Smooth muscle cell (in vitro differentiated cells): Measurements from ENCODE around the gene KRTAP10-4. TPM values are rescaled to one million over a fixed set of nuclear protein-coding genes. Genes with fewer than 3 reads are reported as not detected.
"Not testable (repeated sequence)": the region's sequence is repeated elsewhere in the genome, so short reads cannot be mapped to it uniquely, and the experiment has no call there.

ENCODE experiments used
- DNase-seq: peaks from one replicate; lab custom pipeline; 2025; ENCODE audit not compliant: unreplicated experiment; lab: John Stamatoyannopoulos, UW
- H2AFZ ChIP-seq: fragments of 200-600 bp; sonication (generic); 2 replicates; pipeline ENCODE4 v1.6.0; 2016; ENCODE audit warnings: antibody characterized with exemption, low read depth, mild to moderate bottlenecking
- H3F3A ChIP-seq: fragments of 200-600 bp; sonication (generic); 2 replicates; pipeline ENCODE4 v1.6.0; 2017; ENCODE audit warnings: antibody characterized with exemption, low read depth
- H3K27ac ChIP-seq: fragments of 200-600 bp; sonication (generic); 2 replicates; pipeline ENCODE4 v1.5.1; 2016; ENCODE audit warnings: low read depth, mild to moderate bottlenecking
- H3K27me3 ChIP-seq: fragments of 200-600 bp; sonication (generic); 2 replicates; pipeline ENCODE4 v1.6.1; 2016; ENCODE audit warnings: low read depth, mild to moderate bottlenecking
- H3K36me3 ChIP-seq: fragments of 200-600 bp; sonication (generic); 2 replicates; pipeline ENCODE4 v1.5.1; 2016; ENCODE audit warnings: low read depth
- H3K4me1 ChIP-seq: fragments of 200-600 bp; sonication (generic); 2 replicates; pipeline ENCODE4 v1.5.1; 2016; ENCODE audit warnings: low read depth
- H3K4me2 ChIP-seq: fragments of 200-600 bp; sonication (generic); 2 replicates; pipeline ENCODE4 v1.6.0; 2016; ENCODE audit warnings: mild to moderate bottlenecking
- H3K4me3 ChIP-seq: fragments of 200-600 bp; sonication (generic); 2 replicates; pipeline ENCODE4 v1.5.1; 2016; ENCODE audit warnings: mild to moderate bottlenecking
- H3K79me2 ChIP-seq: fragments of 200-600 bp; sonication (generic); 2 replicates; pipeline ENCODE4 v1.6.0; 2016; ENCODE audit warnings: low read depth, mild to moderate bottlenecking
- H3K9ac ChIP-seq: fragments of 200-600 bp; sonication (generic); 2 replicates; pipeline ENCODE4 v1.6.0; 2016; ENCODE audit warnings: low read depth
- H3K9me3 ChIP-seq: fragments of 200-600 bp; sonication (generic); replicated peaks from 2 replicates; pipeline ENCODE4 v1.5.1; 2016; ENCODE audit warnings: low read depth
- H4K20me1 ChIP-seq: fragments of 200-600 bp; sonication (generic); 2 replicates; pipeline ENCODE4 v1.6.0; 2016; ENCODE audit warnings: low read depth
- CTCF ChIP-seq: fragments of 200-600 bp; sonication (generic); IDR thresholded peaks from 2 replicates; pipeline ENCODE4 v1.5.1; 2017; ENCODE audit warnings: borderline replicate concordance, mild to moderate bottlenecking, antibody characterized with exemption; ENCODE audit not compliant: insufficient read depth, poor library complexity, severe bottlenecking
- WGBS: methylation state at CpG from one replicate; pipeline ENCODE4 v1.1.7; 2016; ENCODE audit warnings: low lambda C conversion rate; 5-methylcytosine and 5-hydroxymethylcytosine counted together
- polyA plus RNA-seq: library from polyadenylated mRNA; unstranded; fragments of >200 nt; fragmentation: Nextera tagmentation; extraction: Ambion mirVana; gene quantifications from 2 replicates; pipeline ENCODE4 v1.2.1, GENCODE V29; 2016
- total RNA-seq: library from RNA; depleted of rRNA; stranded (reverse); fragments of >200 nt; gene quantifications from 2 replicates; pipeline ENCODE4 v1.2.3, GENCODE V29; 2014

KRTAP10-4 gene
- total and polyA plus RNA-seq, 2 experiments from 2014 or later = not detected

- TF ChIP-seq CTCF = no peak
- no peak overlapping the region for H3K9ac ChIP-seq
- H3K4me2 ChIP-seq = no peak overlapping the region
- no peaks in the 10 kb centered on the region for H4K20me1 ChIP-seq
- DNase-seq = no peak
- H3K9me3 ChIP-seq = no peaks in the 10 kb centered on the region
- H2AFZ ChIP-seq = no peak overlapping the region
- peaks cover 3% of the 10 kb centered on the region for H3F3A ChIP-seq
- H3K36me3 ChIP-seq = no peaks in the 10 kb centered on the region
- H3K27ac ChIP-seq = no peak overlapping the region
- WGBS = 88% methylated on average over 8 of the region's 8 CpGs
- H3K4me1 ChIP-seq = peaks cover 13% of the 10 kb centered on the region
- no peaks in the 10 kb centered on the region for H3K27me3 ChIP-seq
- no peaks in the 10 kb centered on the region for H3K79me2 ChIP-seq
- no peak overlapping the region for H3K4me3 ChIP-seq
Observed at GRCh38 chr21:44599264-44600029, 25.9 kb downstream of the KRTAP10-4 start.

- H3K4me1 ChIP-seq = peaks cover 13% of the 10 kb centered on the region
- 95% methylated on average over 23 of the region's 23 CpGs for WGBS
Observed at GRCh38 chr21:44600118-44600978, 26.8 kb downstream of the KRTAP10-4 start, which contains the start of gene KRTAP10-7. Gene KRTAP10-7, plus strand, starts transcription at chr21:44600597. Its CDS starts 25 bp downstream, at chr21:44600622.

GRCh38 chr21:44601091-44601490 is 27.6 kb downstream of the KRTAP10-4 start:
- H3K36me3 ChIP-seq, H3K4me2 ChIP-seq, H3K27me3 ChIP-seq, H3K27ac ChIP-seq, H3K79me2 ChIP-seq, H3K9ac ChIP-seq, H4K20me1 ChIP-seq, H3F3A ChIP-seq, H2AFZ ChIP-seq, DNase-seq, H3K9me3 ChIP-seq, H3K4me3 ChIP-seq: not testable (repeated sequence)
- H3K4me1 ChIP-seq = peaks cover 13% of the 10 kb centered on the region
- 92% methylated on average over 6 of the region's 10 CpGs for WGBS

More at GRCh38 chr21:44600118-44600978, 26.8 kb downstream of the KRTAP10-4 start, which contains the start of gene KRTAP10-7:
- H3F3A ChIP-seq, H2AFZ ChIP-seq, H3K27ac ChIP-seq, H3K9ac ChIP-seq, H3K36me3 ChIP-seq, H3K79me2 ChIP-seq, DNase-seq, H3K9me3 ChIP-seq, H3K4me2 ChIP-seq, H3K4me3 ChIP-seq, H3K27me3 ChIP-seq, H4K20me1 ChIP-seq: not testable (repeated sequence)

GRCh38 chr21:44601596-44602462 is 28.3 kb downstream of the KRTAP10-4 start:
- no peak for DNase-seq
- Histone ChIP-seq H3K9ac (no peak overlapping the region), H2AFZ (no peak overlapping the region), H3K4me1 (peaks cover 13% of the 10 kb centered on the region), H3K9me3 (no peaks in the 10 kb centered on the region), H3K27me3 (no peaks in the 10 kb centered on the region), H3K36me3 (no peaks in the 10 kb centered on the region), H3K4me2 (no peak overlapping the region), H3F3A (no peaks in the 10 kb centered on the region), H3K79me2 (no peaks in the 10 kb centered on the region), H3K4me3 (no peak overlapping the region), H3K27ac (no peak overlapping the region), H4K20me1 (no peaks in the 10 kb centered on the region)
- TF ChIP-seq CTCF = no peak
- WGBS = 92% methylated on average over 23 of the region's 23 CpGs
